HG02759 (cell line): Measurements from ENCODE around the gene YIF1A.
"Not testable (repeated sequence)": the region's sequence is repeated elsewhere in the genome, so short reads cannot be mapped to it uniquely, and the experiment has no call there.

Experiments
- ATAC-seq: cut with Tn5 transposase; IDR thresholded peaks from one replicate; pipeline ENCODE4 v1.9.1; 2021; ENCODE audit warnings: mild to moderate bottlenecking, moderate library complexity; ENCODE audit not compliant: unreplicated experiment

Gene YIF1A

DNA sequence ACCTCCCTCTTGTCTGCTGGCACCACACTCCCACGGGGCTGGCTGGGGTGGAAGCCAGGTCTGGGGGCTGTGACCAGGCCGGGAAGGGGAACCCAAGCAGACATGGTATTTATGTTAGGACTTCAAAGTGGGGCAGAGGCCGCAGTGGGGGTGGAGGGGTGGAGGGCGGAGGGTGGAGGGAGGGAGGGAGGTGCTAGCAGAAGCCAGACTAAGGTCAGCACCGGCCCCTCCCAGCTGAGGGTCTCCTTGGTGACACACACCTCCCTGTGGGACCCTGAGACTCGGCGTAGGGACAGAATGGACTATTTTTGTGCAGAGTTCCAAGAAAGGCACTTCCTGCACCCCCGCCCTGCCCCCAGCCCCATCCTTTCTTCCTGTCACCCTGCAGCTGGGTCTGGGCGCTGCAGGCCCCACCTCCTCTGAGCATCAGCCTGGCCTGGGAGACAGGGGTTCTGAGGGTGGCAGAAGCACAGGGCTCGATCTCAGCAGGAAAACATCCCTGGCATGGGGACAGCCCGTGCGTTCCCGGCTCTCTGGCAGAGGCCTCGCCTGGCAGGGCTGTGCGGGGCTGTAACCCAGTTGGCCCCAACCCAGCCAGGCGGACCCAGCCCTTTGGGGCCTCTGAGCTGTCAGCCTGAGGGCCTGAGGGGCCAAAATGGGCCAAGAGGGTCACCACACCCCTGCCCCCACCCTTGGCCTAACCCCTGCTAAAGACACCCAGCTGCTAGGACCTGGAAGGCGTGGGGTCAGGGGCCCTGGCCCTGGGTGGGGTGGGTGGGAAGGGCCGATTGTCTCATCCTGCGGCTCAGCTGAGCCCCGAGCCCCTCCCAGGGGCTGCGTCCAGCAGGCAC, 37.5 kb upstream of the YIF1A start:
- ATAC-seq = no peak

DNA sequence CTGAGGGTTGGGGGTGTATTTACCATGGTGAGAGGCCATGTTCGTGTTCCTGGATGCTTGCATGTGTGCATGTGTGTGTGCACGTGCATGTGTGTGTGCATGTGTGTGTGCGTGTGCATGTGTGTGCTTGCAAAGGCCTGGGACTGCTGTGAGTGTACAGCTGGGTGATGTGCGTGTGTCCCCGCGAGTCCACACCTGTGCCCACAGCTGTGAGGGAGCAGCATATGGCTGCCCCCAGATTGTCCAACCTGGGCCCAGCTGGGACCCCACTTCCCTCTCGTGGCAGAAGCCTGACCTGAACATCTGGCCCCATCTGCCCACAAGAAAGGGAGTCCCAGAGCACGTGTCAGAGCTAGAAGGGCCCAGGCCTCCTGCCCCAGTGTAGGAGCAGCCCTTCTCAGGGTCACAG, 36.3 kb upstream of the YIF1A start:
- no peak for ATAC-seq

DNA sequence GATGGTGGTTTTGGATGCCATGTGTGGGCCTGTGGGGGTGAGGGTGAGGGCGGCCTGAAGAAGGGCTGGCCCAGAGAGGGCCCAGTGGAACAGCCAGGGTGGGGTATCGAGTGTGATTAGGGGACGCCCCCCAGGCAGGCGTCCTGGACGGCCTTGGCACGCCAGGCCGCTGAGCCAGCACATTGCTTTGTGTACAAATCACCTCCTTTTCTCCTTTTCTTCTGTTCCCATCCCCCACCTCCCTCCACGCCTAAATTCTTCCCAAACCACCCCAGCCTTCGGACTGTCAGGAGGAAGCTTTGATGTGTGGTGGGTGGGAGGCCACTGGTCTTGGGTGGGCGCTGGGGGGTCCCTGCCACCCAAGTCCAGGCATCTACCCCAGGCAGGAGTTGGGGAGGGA, 35.7 kb upstream of the YIF1A start:
- ATAC-seq = no peak

DNA sequence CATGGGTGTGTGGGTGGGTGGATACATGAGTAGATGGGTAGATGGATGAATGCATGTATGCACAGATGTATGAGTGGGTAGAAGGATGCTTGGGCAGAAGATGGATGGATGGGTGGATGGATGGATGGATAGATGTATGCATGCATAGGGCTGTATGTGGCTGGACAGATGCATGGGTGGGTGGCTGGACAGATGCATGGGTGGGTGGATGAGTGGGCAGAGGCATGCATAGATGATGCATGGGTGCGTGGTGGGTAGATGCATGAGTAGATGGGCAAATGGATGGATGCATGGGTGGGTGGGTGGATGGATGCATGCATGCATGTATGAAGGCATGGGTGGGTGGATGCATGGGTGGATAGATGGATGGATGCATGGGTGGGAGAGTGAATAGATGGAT, 34.7 kb upstream of the YIF1A start:
- no peak for ATAC-seq

DNA sequence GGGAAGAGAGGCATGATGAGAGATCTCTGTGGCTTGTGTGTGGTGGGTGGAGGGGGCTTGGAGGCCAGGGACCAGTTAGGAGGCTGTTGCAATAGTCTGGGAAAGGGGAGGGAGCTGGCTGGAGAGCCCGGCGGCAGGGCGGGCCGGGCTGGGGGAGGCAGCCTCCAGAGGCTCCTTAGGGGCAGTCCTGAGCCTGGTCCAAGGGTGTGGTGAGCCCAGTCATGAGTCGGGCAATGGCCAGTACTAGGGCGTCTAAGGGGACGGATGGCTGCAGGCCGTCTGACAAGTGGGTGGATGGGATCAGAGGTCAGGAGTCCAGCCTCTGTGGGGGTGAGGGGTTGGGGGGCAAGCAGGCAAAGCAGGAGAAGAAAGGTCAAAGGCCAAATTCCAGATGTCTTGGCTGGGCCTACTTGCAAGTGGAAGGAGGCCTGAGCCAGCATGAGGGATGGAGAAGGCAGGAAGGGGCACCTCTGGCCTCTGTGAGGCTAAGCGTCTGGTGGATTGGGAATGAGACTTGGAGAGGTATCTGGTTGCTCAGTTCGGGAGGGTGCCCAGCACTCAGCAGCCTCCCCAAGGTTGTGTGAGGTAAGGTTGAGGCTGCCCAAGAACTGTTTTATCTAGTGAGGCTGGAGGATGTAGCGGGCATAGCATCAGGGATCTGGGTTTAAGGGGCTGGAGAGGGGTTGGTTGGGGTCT, 33.9 kb upstream of the YIF1A start:
- no peak for ATAC-seq

DNA sequence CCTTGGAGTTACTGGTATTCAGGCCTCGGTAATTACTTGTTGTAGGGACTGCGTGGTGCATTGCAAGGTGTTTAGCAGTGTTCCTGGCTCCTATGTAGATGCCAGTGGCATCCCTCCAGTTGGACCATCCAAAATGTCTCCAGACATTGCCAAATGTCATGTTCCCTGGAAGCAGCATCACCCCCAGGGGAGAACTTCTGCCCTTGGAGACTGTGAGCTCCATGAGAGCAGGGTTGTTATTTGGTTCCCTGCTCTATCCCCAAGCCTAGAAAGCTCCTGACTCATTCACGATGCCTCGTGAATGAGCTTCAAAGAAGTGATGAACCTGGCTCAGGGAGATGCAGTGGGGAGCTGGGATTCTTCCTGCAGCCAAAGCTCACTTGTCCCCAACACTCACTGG, 32.7 kb upstream of the YIF1A start:
- no peak for ATAC-seq

DNA sequence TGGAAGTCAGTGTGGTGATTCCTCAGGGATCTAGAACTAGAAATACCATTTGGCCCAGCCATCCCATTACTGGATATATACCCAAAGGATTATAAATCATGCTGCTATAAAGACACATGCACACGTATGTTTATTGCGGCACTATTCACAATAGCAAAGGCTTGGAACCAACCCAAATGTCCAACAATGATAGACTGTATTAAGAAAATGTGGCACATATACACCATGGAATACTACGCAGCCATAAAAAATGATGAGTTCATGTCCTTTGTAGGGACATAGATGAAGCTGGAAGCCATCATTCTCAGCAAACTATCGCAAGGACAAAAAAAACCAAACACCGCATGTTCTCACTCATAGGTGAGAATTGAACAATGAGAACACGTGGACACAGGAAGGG, 31.8 kb upstream of the YIF1A start:
- ATAC-seq = not testable (repeated sequence)

DNA sequence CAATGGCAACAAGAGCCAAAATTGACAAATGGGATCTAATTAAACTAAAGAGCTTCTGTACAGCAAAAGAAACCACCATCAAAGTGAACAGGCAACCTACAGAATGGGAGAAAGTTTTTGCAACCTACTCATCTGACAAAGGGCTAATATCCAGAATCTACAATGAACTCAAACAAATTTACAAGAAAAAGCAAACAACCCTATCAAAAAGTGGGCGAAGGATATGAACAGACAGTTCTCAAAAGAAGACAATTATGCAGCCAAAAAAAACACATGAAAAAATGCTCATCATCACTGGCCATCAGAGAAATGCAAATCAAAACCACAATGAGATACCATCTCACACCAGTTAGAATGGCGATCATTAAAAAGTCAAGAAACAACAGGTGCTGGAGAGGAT, 31.3 kb upstream of the YIF1A start:
- ATAC-seq = not testable (repeated sequence)

DNA sequence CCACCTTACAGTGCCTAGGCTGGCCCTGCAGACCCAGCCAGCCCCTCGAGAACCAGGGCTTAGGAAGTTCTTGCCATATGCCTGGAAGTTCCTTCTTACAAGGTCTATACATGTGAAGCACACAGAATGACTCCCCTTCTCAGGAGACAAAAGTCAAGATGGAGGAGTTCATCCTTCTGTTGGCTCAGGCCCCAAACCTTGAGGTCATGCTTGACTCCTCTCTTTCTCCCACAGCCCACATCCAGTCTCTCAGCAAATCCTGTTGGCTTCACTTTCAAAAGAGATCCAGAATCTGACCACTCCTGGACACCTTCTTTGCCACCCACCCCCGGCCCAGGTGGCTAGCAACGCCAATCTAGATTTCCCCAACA, 29.6 kb upstream of the YIF1A start:
- no peak for ATAC-seq

DNA sequence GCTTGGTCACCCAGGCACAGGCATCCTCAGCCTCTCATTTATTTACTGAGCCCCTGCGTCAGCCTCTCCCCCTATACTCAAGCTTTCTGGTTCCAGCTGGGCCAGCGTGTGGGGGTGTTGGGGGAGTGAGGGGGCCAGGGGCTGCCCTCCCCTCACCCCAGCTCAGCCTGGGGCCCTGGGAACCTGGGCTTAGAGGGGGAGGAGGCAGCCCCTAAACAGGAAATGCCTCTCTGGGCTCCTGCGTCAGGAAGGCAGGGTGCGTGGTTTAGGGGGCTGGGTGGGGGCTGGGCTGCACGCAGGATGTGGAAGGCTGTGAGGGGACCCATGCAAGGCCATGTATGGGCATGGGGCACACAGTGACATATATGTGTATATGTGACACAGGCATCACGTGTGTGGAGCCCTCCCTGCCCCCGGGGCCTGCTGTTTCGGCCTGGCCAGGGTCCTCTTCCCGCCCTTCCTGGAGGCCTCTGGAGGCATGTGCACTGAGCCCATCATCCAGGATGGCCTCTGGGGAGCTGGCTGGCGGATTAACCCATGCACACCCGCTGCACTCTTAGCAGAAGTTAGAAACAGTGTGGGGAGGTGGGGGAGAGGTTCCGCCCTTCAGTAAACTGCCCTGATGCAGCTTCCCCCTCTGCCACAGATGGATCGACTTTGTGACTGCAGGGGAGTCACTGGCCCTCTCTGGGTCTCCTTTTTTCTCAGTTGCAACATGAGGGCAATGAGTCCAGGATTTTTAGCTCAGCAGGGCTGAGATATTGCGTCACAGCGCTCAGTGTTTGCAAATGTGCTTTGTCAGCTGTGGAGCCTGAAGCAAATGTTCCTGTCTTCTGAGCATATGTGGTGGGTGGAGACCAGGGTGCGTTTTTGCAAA, 29.0 kb upstream of the YIF1A start:
- no peak for ATAC-seq

DNA sequence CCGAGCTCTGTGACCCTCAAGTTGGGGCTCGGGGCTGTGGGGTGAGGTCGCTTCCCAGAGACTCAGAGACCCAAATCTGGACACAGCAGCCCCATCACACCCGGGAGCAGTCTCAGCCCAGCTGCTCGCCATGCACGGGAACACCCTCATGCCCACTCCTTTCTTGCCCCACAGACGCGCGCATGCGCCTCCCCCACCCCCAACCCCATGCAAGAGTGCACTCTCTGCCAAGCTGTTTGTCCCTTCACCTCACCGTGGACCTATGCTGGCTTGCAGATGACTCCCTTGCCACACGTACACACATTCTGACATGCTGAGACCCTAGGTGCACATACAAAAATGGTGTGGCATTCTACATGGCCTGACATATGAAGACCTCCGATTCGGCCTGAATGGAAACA, 28.4 kb upstream of the YIF1A start:
- ATAC-seq = no peak

DNA sequence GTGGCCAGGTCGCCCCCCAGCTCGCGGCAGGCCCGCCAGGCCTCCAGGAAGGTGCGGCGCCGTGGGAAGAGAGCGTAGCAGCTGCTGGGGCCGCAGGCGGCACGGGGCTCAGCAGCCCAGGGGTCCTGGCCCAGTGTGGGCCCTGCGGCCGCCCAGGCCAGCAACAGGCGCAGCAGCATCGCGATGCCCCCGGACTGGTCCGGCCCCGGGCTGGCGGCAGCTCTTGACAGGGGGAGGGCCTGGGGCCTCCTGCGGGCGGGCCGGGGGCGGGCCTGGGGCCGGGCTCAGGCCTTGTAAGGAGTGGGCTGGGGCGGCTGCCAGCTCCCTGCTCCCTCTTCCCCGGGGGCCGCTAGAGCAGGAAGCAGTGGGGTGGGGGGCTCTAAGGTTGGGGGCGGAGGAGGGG, 27.9 kb upstream of the YIF1A start, which contains the start of gene CD248:
Gene CD248 (minus strand): TSS at position 196 of the 403 bp plus-strand sequence. CDS start 17 bp downstream, at position 179.
- no peak for ATAC-seq

DNA sequence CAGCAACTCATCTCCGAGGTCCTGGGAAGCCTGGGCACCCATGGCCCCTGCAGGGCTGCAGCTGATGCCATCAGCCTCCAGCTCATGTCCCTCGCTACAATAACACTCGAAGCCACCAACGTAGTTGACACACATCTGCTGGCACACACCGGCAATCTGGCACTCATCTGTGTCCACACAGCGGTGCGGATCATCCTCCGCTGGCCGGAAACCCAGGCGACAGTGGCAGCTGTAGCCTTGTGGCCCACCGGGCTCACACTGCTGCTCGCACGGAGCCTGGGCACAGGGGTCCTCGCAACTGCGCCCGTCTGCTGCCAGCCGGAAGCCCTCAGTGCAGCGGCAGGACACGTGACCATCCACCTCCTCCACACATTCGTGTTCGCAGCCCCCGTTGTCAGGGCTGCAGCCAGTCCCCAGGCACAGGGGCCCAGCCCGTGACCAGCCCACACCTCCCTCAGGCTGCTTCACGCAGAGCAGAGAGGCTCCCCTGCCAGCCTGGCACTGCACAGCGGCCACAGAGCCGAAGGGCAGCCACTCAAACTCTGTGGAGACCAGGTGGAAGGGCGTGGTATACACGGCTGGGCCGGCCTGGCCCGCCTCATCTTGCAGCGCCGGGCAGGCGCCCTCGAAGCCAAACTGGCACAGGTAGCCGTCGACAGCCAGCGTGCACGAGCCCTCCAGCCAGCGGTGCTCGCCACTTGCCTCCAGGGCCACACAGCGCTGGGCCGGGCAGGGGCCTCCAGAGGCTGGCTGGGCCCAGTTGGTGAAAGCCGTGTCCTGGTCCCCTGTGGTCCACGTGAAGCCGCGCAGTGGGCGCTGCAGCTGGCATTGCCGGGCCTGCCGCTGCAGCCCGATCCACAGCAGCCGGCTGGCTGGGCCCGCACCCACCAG, 27.2 kb upstream of the YIF1A start:
- ATAC-seq = no peak

DNA sequence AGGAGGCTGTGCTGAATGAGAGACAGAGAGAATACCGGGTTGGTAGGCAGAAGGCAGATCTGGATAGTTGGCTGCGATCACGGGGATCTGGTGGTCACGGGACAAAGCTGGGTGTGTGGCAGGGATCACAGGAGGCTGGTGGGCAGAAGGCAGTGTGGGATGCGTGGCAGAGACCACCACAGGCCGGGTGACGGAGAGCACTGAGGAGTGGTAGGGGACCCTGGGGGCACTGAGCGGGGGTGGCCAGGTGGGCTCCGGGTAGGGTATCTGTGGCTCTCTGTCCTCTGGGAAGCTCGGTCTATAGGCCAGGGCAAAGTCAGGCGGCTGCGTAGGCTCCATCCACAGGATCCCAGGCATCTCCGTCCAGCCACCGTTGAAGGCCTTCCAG, 26.5 kb upstream of the YIF1A start:
- ATAC-seq = no peak

DNA sequence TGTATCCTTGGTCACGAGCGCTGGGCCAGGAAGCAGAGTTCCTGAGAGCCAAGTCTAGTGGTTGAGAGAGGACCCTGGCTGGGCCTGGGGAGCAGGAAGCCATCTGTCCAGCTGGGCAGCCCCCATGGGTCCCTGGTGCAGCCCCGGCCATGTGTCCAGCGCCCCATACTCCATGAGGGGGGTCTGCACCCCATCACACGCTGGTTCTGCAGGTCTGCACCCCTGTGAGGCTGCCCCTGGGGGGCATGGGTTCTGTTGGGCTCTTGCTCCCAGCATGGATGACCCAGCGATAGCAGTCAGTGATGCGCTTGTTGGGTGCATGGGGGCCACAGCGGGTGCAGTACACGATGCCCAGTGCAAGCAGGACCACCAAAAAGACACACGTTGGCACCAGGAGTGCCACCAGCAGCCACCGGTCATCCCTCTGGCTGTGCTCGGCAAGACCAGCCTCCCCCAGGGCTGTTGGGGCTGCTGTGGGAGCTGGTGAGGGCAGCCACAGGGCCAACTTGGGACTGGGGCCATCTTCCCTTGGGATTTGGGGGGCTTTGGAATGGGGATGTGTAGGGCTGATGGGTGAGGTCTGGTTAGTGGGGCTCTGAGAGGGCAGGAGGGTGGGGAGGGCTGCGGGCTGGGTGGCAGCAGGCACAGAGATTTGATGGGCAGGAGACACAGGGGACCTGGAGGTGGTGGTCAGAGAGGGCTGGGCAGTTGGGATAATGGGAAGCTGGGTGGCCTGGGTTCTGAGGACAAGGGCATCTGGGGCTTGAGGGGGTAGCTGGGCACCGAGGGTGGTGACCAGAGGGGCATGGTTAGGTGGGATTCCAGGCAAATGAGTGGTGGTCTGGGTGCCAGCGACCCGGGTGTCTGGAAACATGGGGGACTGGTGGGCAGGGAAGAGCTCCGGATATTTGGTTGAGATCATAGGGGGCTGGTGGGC, 25.9 kb upstream of the YIF1A start:
- ATAC-seq = no peak

DNA sequence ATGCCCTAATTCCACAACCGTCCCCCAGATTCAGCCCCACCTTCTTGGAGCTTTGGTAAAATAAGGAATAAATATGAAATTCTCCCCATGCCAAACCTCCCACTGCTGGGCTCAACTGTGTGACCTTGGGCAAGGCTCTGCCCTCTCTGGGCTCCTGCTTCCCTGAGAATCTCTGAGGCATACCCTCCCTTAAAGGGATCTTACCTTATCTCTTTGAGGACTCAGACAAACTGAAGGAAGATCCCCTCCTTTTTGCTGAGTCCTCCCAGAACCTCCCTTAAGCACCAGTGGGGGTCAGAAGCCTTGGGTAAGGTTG, 25.2 kb upstream of the YIF1A start:
- no peak for ATAC-seq

DNA sequence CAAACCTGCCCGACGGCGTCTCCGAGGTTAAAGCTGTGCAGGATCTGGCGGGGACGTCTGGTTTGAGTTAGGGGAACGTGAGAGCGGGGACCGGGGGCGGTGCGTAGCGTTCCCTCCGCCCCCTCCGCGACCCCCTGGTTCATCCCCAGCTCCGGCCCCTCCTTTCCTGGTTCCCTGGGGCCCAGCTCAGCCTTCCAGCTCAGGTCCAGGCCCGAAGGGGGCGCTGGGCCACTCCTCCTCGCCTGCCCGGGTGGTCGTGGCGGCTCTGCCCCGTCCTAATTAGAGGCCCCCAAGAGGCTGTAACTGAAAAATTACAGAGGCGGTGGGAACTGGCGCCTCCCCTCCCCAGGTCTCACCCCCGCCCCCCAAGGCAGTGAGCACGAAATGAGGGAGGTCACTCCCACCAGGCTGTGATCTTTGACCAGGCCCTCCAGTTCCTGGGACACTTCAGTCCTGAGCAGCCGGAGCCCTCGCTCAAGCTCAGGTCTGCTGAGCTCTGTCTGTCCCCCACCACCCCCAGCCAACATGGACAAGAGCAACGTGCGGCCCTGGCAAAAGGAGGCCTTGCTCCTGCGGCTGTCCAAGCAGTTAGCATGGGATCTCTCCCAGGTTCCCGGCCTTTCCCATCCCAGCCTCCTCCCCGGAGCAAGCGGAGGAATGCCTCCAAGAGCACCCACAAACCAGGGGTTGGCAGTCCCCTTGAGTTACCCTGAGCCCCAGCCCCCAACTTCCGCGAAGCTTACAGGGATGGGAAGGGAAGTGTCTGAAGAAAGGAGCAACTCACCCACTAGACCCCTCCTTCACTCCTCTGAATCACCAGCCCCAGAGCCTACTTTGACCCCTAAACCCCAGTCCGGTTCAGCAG, 24.6 kb upstream of the YIF1A start:
- ATAC-seq = no peak

DNA sequence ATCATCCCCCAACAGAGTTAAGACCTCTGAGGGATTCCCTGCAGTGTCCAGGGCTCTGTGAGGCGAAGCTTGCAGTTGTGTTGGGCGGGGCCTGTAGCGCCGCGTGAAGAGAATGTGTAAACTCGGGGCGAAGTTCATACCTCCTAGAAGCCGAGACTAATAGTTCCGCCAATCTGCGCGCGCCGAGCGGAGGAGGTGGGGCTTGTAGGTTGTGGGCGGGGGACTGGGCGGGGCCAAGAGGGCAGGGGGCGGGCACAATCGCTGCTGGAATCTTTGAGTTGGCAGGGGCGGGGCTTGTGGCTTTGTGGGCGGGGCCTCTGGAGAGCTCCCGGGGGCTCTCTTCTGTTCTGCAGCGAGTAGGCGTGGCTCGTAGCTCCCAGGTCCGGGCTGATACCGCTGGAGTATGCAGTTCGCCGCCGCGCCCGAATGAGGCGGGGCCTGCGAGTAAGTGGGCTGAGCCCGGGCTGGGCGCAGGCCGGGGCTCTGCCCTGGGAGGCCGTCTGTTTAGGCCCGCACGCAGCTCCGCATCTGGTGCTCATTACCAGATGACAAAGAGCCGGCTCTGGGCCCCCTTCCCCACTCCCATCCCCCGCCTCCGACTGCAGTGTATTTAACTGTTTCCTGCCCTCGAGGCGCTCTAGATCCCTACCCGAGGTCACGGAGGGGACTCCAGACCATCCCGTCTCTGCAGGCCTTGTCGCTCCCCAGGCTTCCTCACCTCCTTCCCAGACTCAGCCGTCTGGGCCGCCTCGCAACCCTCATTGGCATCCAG, 23.8 kb upstream of the YIF1A start:
- peak; percentile 64 for ATAC-seq
